D721Med (cell line): ENCODE measurements around the gene MBP.

Experiments used
- DNase-seq: peaks from one replicate; pipeline ENCODE4 v3.0.0; 2011; ENCODE audit warnings: low spot score; ENCODE audit not compliant: insufficient read length
- FAIRE-seq: peaks from 2 replicates; lab custom pipeline; 2011; peaks lifted over from hg19 to GRCh38; lab: Jason Lieb, UNC
- CTCF ChIP-seq: IDR thresholded peaks from 2 replicates; pipeline ENCODE4 v1.5.1; 2012; ENCODE audit warnings: mild to moderate bottlenecking, control low read depth; ENCODE audit not compliant: insufficient read depth; ENCODE audit errors: missing control alignments

MBP gene

DNA sequence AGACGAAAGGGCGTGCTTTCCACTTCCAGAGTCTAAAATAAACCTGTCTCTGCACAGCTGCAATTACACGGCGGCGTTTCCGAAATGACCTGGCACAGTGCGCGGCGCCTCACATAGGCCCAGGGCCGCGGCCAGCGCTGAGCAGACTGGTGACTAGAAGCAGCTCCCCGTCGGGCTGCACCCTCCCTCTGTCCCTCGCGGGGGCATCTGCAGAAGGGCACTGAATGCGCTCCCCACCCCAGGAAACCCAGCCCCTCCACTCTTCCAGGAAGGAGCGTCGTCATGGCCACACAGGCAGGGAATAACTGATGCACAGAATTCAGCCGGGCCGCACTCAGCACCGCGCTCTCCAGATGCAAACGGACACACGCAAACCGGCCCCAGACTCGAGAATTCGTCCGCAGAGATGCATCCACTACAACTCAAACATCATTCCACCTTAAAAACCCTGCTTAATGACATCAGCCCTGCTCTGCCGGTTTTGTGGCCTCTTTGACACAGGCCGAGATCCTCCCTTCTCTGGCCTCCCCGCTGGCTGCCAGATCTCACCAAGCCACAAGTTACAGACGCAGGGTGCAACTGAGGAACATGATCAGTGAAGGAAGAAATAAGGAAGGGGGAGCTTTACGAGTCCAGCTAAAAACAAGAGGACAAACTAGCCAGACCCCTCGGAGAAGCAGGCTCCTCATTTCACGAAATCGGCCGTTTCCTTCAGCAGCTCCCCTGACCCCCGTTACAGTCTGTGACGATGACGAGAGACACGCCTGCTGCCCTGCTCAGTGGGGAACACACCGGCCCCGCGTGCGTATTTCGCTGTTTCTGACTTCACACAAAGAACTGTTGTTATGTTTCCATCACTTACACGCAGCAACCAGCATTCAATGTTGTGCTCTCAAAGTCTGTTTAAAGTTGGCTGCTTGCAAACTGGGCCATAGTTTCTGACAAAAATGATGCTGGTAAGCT is 40.2 kb downstream of the MBP start:
- DNase-seq = no peak
- no peak for FAIRE-seq

GRCh38 chr18:77091366-77091765 is 41.2 kb downstream of the MBP start:
- FAIRE-seq (peak; percentile 46), DNase-seq (no peak)
- TF ChIP-seq CTCF = no peak

More for the DNA sequence above, 40.2 kb downstream of the MBP start:
- TF ChIP-seq CTCF = no peak

GRCh38 chr18:77090546-77091174 is 41.9 kb downstream of the MBP start:
- FAIRE-seq (peak; percentile 84), DNase-seq (no peak)
- TF ChIP-seq CTCF = no peak

DNA sequence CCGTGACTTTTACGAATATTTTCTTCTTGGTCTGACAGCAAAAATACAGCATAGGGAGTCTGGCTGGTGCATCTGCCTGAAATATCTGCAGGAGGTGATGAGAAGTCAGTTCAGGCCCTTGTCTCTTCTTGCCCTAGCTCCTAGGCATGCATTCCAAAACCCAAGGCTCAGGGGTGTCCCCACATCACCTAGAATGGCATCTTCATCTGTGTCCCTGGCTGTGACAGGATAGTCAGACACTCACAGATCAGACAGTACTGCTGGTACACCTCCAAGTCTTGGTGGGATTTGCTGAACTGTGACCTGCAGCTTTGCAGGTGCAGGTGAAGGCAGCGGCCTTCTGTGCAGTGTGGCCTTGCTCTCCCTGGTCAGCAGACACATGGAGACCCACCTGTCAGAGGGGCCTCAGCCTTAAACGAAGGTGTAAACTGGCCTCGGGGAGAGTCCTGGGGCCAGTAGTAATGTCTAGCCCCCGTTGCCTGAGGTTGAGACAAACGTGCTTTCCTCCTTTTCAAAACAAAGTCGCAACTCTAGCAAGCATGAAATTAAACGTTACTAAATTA is 42.8 kb downstream of the MBP start:
- FAIRE-seq (peak; percentile 25), DNase-seq (no peak)
- TF ChIP-seq CTCF = no peak

GRCh38 chr18:77088963-77089722 is 43.4 kb downstream of the MBP start:
- no peak for TF ChIP-seq CTCF
- FAIRE-seq (no peak), DNase-seq (no peak)

DNA sequence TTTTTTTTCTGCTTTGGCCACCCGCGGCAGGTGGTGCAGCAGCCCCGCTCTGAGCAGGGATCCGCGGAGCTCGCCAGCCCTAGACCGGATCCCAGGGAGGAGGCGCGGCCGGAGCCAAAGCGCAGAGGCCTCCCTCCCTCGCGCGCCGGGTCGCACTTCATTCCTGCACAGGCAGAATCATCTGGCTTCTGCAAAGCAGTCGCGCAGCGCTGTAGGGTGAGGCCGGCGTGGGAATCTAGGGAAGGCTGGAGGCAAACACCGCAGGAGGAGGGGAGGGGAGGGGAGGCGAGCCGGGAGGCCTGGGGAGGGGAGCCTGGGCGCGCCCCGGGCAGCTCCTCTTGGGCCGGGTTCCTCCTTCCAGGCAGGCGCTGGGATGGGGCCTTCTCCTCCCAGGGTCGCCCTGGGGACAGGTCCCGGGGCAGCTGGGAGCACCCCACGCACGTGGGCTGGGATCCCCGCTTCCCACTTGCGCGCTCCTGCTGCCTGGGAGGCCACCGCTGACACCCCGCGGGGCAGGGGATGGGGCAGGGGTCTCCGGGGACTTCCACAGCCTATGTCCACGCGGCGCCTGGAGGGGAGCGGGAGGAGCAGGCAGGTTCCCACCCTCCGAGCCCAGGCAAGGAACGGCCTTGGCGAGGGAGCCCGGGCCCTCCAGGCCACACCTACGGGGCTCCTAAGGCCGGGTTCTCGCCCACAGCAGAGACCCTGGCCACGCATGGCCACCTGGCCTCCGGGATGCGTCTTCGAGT is 45.0 kb downstream of the MBP start:
- DNase-seq = no peak
- no peak for TF ChIP-seq CTCF
- FAIRE-seq = no peak
